A549 (cell line): ENCODE data around the gene ZNF560.

ENCODE experiments used
- GATA3 ChIP-seq: IDR thresholded peaks from 2 replicates; pipeline ENCODE4 v1.6.1; 2012; ENCODE audit warnings: borderline replicate concordance
- HDAC2 ChIP-seq: fragments of 200-600 bp; sonication (generic); IDR thresholded peaks from 2 replicates; pipeline ENCODE4 v1.6.1; 2016
- HEYL ChIP-seq: fragments of 250-450 bp; sonication (Bioruptor Pico); IDR thresholded peaks from 2 replicates; pipeline ENCODE4 v1.8.0; 2021; ENCODE audit warnings: mild to moderate bottlenecking, moderate library complexity
- KDM1A ChIP-seq: fragments of 200-600 bp; sonication (generic); IDR thresholded peaks from 2 replicates; pipeline ENCODE4 v1.6.1; 2016; ENCODE audit warnings: low read depth, mild to moderate bottlenecking
- POLR2A ChIP-seq: IDR thresholded peaks from 2 replicates; pipeline ENCODE4 v1.6.1; 2012; ENCODE audit warnings: mild to moderate bottlenecking, low read length
- RARB ChIP-seq: fragments of 250-450 bp; sonication (Bioruptor Pico); IDR thresholded peaks from 2 replicates; pipeline ENCODE4 v1.8.0; 2021; ENCODE audit warnings: mild to moderate bottlenecking, moderate library complexity
- TF ChIP-seq, protein P1 (sequence below): IDR thresholded peaks from 2 replicates; pipeline ENCODE4 v1.6.1; 2012
- TF ChIP-seq, protein P2 (sequence below): fragments of 250-450 bp; sonication (Bioruptor Pico); IDR thresholded peaks from 2 replicates; pipeline ENCODE4 v1.5.0; 2021; ENCODE audit warnings: mild to moderate bottlenecking, moderate library complexity, borderline replicate concordance
- TF ChIP-seq, protein P3 (sequence below): fragments of 200-600 bp; sonication (generic); IDR thresholded peaks from 2 replicates; pipeline ENCODE4 v1.6.1; 2016; ENCODE audit warnings: antibody characterized with exemption, mild to moderate bottlenecking, moderate library complexity
- TF ChIP-seq, protein P4 (sequence below): fragments of >200 bp; sonication (Bioruptor Twin); formaldehyde crosslinking; IDR thresholded peaks from 3 replicates; pipeline ENCODE4 v1.5.1; 2016
- TF ChIP-seq, protein P5 (sequence below): fragments of 150-350 bp; IDR thresholded peaks from 2 replicates; pipeline ENCODE4 v1.6.1; 2014; ENCODE audit warnings: low read depth, mild to moderate bottlenecking, low read length

DNA sequence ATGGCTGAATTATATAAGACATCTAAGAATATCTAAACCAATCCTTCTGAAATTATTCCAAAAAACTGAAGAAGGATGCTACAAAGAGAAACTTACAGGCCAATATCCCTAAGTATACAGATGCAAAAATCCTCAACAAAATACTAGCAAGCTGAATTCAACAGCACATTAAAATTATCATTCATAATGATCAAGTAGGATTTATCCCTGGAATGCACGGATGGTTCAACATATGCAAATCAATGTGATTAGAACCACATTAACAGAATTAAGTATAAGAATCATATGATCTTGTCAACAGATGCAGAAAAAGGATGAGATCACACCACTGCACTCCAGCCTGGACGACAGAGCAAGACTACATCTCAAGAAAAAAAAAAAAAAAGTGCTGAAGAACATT is 13.3 kb downstream of the ZNF560 start:
- TF ChIP-seq, protein P1, sequence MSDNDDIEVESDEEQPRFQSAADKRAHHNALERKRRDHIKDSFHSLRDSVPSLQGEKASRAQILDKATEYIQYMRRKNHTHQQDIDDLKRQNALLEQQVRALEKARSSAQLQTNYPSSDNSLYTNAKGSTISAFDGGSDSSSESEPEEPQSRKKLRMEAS: no peak
- no peak for TF ChIP-seq GATA3
- no peak for TF ChIP-seq HEYL (CRISPR knock-in tag)
- TF ChIP-seq POLR2A: no peak
- no peak for TF ChIP-seq RARB
- TF ChIP-seq, protein P2, sequence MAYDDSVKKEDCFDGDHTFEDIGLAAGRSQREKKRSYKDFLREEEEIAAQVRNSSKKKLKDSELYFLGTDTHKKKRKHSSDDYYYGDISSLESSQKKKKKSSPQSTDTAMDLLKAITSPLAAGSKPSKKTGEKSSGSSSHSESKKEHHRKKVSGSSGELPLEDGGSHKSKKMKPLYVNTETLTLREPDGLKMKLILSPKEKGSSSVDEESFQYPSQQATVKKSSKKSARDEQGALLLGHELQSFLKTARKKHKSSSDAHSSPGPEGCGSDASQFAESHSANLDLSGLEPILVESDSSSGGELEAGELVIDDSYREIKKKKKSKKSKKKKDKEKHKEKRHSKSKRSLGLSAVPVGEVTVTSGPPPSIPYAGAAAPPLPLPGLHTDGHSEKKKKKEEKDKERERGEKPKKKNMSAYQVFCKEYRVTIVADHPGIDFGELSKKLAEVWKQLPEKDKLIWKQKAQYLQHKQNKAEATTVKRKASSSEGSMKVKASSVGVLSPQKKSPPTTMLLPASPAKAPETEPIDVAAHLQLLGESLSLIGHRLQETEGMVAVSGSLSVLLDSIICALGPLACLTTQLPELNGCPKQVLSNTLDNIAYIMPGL (CRISPR knock-in tag): no peak
- no peak for TF ChIP-seq KDM1A
- TF ChIP-seq, protein P3, sequence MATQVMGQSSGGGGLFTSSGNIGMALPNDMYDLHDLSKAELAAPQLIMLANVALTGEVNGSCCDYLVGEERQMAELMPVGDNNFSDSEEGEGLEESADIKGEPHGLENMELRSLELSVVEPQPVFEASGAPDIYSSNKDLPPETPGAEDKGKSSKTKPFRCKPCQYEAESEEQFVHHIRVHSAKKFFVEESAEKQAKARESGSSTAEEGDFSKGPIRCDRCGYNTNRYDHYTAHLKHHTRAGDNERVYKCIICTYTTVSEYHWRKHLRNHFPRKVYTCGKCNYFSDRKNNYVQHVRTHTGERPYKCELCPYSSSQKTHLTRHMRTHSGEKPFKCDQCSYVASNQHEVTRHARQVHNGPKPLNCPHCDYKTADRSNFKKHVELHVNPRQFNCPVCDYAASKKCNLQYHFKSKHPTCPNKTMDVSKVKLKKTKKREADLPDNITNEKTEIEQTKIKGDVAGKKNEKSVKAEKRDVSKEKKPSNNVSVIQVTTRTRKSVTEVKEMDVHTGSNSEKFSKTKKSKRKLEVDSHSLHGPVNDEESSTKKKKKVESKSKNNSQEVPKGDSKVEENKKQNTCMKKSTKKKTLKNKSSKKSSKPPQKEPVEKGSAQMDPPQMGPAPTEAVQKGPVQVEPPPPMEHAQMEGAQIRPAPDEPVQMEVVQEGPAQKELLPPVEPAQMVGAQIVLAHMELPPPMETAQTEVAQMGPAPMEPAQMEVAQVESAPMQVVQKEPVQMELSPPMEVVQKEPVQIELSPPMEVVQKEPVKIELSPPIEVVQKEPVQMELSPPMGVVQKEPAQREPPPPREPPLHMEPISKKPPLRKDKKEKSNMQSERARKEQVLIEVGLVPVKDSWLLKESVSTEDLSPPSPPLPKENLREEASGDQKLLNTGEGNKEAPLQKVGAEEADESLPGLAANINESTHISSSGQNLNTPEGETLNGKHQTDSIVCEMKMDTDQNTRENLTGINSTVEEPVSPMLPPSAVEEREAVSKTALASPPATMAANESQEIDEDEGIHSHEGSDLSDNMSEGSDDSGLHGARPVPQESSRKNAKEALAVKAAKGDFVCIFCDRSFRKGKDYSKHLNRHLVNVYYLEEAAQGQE: no peak
- TF ChIP-seq, protein P4, sequence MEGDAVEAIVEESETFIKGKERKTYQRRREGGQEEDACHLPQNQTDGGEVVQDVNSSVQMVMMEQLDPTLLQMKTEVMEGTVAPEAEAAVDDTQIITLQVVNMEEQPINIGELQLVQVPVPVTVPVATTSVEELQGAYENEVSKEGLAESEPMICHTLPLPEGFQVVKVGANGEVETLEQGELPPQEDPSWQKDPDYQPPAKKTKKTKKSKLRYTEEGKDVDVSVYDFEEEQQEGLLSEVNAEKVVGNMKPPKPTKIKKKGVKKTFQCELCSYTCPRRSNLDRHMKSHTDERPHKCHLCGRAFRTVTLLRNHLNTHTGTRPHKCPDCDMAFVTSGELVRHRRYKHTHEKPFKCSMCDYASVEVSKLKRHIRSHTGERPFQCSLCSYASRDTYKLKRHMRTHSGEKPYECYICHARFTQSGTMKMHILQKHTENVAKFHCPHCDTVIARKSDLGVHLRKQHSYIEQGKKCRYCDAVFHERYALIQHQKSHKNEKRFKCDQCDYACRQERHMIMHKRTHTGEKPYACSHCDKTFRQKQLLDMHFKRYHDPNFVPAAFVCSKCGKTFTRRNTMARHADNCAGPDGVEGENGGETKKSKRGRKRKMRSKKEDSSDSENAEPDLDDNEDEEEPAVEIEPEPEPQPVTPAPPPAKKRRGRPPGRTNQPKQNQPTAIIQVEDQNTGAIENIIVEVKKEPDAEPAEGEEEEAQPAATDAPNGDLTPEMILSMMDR: no peak
- TF ChIP-seq HDAC2: no peak
- TF ChIP-seq, protein P5, sequence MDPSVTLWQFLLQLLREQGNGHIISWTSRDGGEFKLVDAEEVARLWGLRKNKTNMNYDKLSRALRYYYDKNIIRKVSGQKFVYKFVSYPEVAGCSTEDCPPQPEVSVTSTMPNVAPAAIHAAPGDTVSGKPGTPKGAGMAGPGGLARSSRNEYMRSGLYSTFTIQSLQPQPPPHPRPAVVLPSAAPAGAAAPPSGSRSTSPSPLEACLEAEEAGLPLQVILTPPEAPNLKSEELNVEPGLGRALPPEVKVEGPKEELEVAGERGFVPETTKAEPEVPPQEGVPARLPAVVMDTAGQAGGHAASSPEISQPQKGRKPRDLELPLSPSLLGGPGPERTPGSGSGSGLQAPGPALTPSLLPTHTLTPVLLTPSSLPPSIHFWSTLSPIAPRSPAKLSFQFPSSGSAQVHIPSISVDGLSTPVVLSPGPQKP: no peak
